Body of pancreas (tissue), 4 donors: ENCODE measurements around the gene POLR2I. TPM values are rescaled to one million over a fixed set of nuclear protein-coding genes. Genes with fewer than 3 reads are reported as not detected.
"Not testable (repeated sequence)": the region's sequence is repeated elsewhere in the genome, so short reads cannot be mapped to it uniquely, and the experiment has no call there.

Source experiments
- ATAC-seq: fragments of 150-250 bp; one replicate; pipeline ENCODE4 v1.9.1; 2016
- DNase-seq, 4 donors: peaks; one replicate each; pipeline ENCODE4 v3.0.0-alpha.2; 2019
- H3K27ac ChIP-seq, 4 donors: fragments of 200-600 bp; sonication (generic); 1 replicate in 3 of 4; 2 replicates in 1 of 4; pipeline versions ENCODE4 v1.5.1 to v1.6.1; 2016 to 2019; ENCODE audit warnings: mild to moderate bottlenecking in 1 of 4, mixed read lengths in 1 of 4, moderate library complexity in 1 of 4
- H3K27me3 ChIP-seq, 2 donors: fragments of 200-600 bp; sonication (generic); one replicate each; pipeline ENCODE4 v1.6.0; 2016; ENCODE audit warnings: mild to moderate bottlenecking in 1 of 2
- H3K36me3 ChIP-seq, 2 donors: fragments of 200-600 bp; sonication (generic); replicated peaks in 1 of 2; 2 replicates each; pipeline ENCODE4 v1.5.1; 2016; ENCODE audit warnings: low read depth in 2 of 2; ENCODE audit not compliant: insufficient read depth in 1 of 2
- H3K4me1 ChIP-seq: fragments of 200-600 bp; sonication (generic); one replicate; pipeline ENCODE4 v1.6.0; 2016
- H3K4me3 ChIP-seq, 2 donors: fragments of 200-600 bp; sonication (generic); 1 replicate in 1 of 2; 2 replicates in 1 of 2; pipeline ENCODE4 v1.5.1; 2016 to 2019
- H3K9me3 ChIP-seq, 3 donors: fragments of 200-600 bp; sonication (generic); 1 replicate in 2 of 3; 2 replicates in 1 of 3; pipeline ENCODE4 v1.5.1; 2016
- CTCF ChIP-seq, 7 experiments: fragments of 450-650 bp in 4 of 7; fragments of 200-600 bp in 3 of 7; sonication (generic) in 3 of 7; IDR thresholded peaks; one replicate each; pipeline ENCODE4 v1.5.1; 2016 to 2019; ENCODE audit warnings: antibody characterized with exemption in 7 of 7
- POLR2A ChIP-seq, 3 donors: fragments of 450-650 bp; IDR thresholded peaks; one replicate each; pipeline ENCODE4 v1.6.1; 2016; ENCODE audit warnings: antibody characterized with exemption in 3 of 3, mild to moderate bottlenecking in 2 of 3
- WGBS, 2 donors: methylation state at CpG; one replicate each; pipeline ENCODE4 v1.1.5; 2017; 5-methylcytosine and 5-hydroxymethylcytosine counted together
- intact Hi-C: fragments of 100-400 bp; cut with DNase I; formaldehyde crosslinking; loops from one replicate; pipeline ENCODE4 v1.15.1; 2023
- total RNA-seq, 2 donors: library from RNA; depleted of rRNA; stranded (reverse); fragments of >200 nt; gene quantifications; one replicate each; pipeline ENCODE4 v1.1.0, GENCODE V29; 2016

The POLR2I gene
- total RNA-seq, 2 donors from 2014 or later = 33.5 to 95.9 TPM

- no peaks in the 10 kb centered on the region for H3K36me3 ChIP-seq
- ATAC-seq (peak; percentile 57), DNase-seq (peak; percentile 69 to 93 (median 82))
- no peaks in the 10 kb centered on the region for H3K9me3 ChIP-seq
- no peak overlapping the region for H3K4me3 ChIP-seq
- no peaks in the 10 kb centered on the region for H3K27me3 ChIP-seq
- TF ChIP-seq CTCF (IDR thresholded peaks at IDR 0.05) (no peak), POLR2A (IDR thresholded peaks at IDR 0.05) (peak in 2 of 3 donors; percentile 60 to 66)
- H3K4me1 ChIP-seq = peaks cover 39% of the 10 kb centered on the region
- intact Hi-C loops = no loop called here
- 47 to 53% methylated on average over 12 of the region's 12 CpGs for WGBS, 2 donors
- H3K27ac ChIP-seq = peak overlapping the region; percentile 59 to 84 (median 68)
These were observed 22.4 kb upstream of the POLR2I start for GRCh38 chr19:36136964-36137686.

GRCh38 chr19:36134867-36135266 is 20.2 kb upstream of the POLR2I start:
- H3K4me3 ChIP-seq, DNase-seq, H3K27ac ChIP-seq, intact Hi-C loops, H3K27me3 ChIP-seq, H3K36me3 ChIP-seq, ATAC-seq, H3K9me3 ChIP-seq: not testable (repeated sequence)
- 88 to 91% methylated on average over 4 of the region's 4 CpGs for WGBS, 2 donors
- peaks cover 29% of the 10 kb centered on the region for H3K4me1 ChIP-seq

- H3K27me3 ChIP-seq, H3K4me3 ChIP-seq, H3K9me3 ChIP-seq, intact Hi-C loops, ATAC-seq, H3K27ac ChIP-seq, H3K36me3 ChIP-seq: not testable (repeated sequence)
- H3K4me1 ChIP-seq = peaks cover 13% of the 10 kb centered on the region
- 41 to 66% methylated on average over 6 of the region's 6 CpGs for WGBS, 2 donors
- DNase-seq = peak in 1 of 4 donors; percentile 23
These were observed 16.5 kb upstream of the POLR2I start for GRCh38 chr19:36131221-36131620.

- Histone ChIP-seq H3K27me3 (no peaks in the 10 kb centered on the region), H3K27ac (peak overlapping the region; percentile 69 to 94 (median 81)), H3K36me3 (peaks cover 0 to 3% of the 10 kb centered on the region in 2 donors), H3K4me3 (peak overlapping the region; percentile 7 to 15), H3K4me1 (peaks cover 11% of the 10 kb centered on the region), H3K9me3 (no peaks in the 10 kb centered on the region)
- no peak for TF ChIP-seq POLR2A (IDR thresholded peaks at IDR 0.05)
- TF ChIP-seq CTCF (IDR thresholded peaks at IDR 0.05) = no peak
- WGBS, 2 donors = 5 to 6% methylated on average over 9 to 10 of the region's 10 CpGs
- intact Hi-C loops = no loop called here
- ATAC-seq = peak; percentile 3
- peak in 1 of 4 donors; percentile 23 for DNase-seq
These were observed 13.7 kb upstream of the POLR2I start for GRCh38 chr19:36128392-36128736.

GRCh38 chr19:36125557-36125956 is 10.9 kb upstream of the POLR2I start:
- intact Hi-C loops = no loop called here
- Histone ChIP-seq H3K4me3 (no peak overlapping the region), H3K27me3 (no peaks in the 10 kb centered on the region), H3K27ac (no peak overlapping the region), H3K4me1 (peaks cover 11% of the 10 kb centered on the region), H3K36me3 (peaks cover 0 to 3% of the 10 kb centered on the region in 2 donors), H3K9me3 (no peaks in the 10 kb centered on the region)
- 74 to 78% methylated on average over 6 to 9 of the region's 9 CpGs for WGBS, 2 donors
- no peak for TF ChIP-seq CTCF (IDR thresholded peaks at IDR 0.05)
- TF ChIP-seq POLR2A (IDR thresholded peaks at IDR 0.05) = no peak
- ATAC-seq (no peak), DNase-seq (no peak)
